NT2/D1 (cell line): ENCODE measurements around the gene PODNL1.

Experiments used
- SUZ12 ChIP-seq: IDR thresholded peaks from 2 replicates; pipeline ENCODE4 v1.6.1; 2011; ENCODE audit not compliant: insufficient read length, insufficient read depth; ENCODE audit errors: extremely low read depth
- YY1 ChIP-seq: IDR thresholded peaks from 2 replicates; pipeline ENCODE4 v1.6.1; 2011; ENCODE audit not compliant: insufficient read length, insufficient read depth
- ZNF274 ChIP-seq: IDR thresholded peaks from 2 replicates; pipeline ENCODE4 v1.6.1; 2011; ENCODE audit warnings: mild to moderate bottlenecking, low read depth, low read length

GRCh38 chr19:13968383-13968935 is 30.2 kb upstream of the PODNL1 start:
- no peak for TF ChIP-seq SUZ12
- TF ChIP-seq YY1: no peak
- no peak for TF ChIP-seq ZNF274
